H1 (cell line): Measurements from ENCODE around the gene TMEM86B. TPM values are rescaled to one million over a fixed set of nuclear protein-coding genes. Genes with fewer than 3 reads are reported as not detected.

Experiments used
- CBX5 ChIP-seq: fragments of 300-800, 300-1000 bp; sonication (generic); IDR thresholded peaks from 2 replicates; pipeline ENCODE4 v1.7.1; 2016; ENCODE audit warnings: antibody characterized with exemption, low read length, low read depth
- CEBPB ChIP-seq: IDR thresholded peaks from 2 replicates; pipeline ENCODE4 v1.6.1; 2012; ENCODE audit warnings: low read depth, low read length
- CHD1 ChIP-seq: IDR thresholded peaks from 2 replicates; pipeline ENCODE4 v1.6.1; 2012; ENCODE audit warnings: low read depth, low read length, improper control_type of control experiment
- CREB1 ChIP-seq: IDR thresholded peaks from 2 replicates; pipeline ENCODE4 v1.6.1; 2012; ENCODE audit warnings: inconsistent platforms
- EGR1 ChIP-seq: IDR thresholded peaks from 2 replicates; pipeline ENCODE4 v1.6.1; 2011; ENCODE audit warnings: low read depth, low read length, borderline replicate concordance
- EP300 ChIP-seq, 2 experiments: IDR thresholded peaks; 1 replicate in 1 of 2; 2 replicates in 1 of 2; pipeline ENCODE4 v1.6.1; 2011 to 2012; ENCODE audit warnings: low read depth in 2 of 2, low read length in 2 of 2, mild to moderate bottlenecking in 2 of 2, borderline replicate concordance in 1 of 2, inconsistent platforms in 1 of 2, moderate library complexity in 1 of 2
- GABPA ChIP-seq: IDR thresholded peaks from 2 replicates; pipeline ENCODE4 v1.6.1; 2011; ENCODE audit warnings: mild to moderate bottlenecking, low read length, moderate library complexity, borderline replicate concordance; ENCODE audit not compliant: insufficient read depth
- KDM4A ChIP-seq: IDR thresholded peaks from one replicate; pipeline ENCODE4 v1.7.1; 2012; ENCODE audit warnings: low read depth, mild to moderate bottlenecking, moderate library complexity, low read length, inconsistent platforms; ENCODE audit not compliant: severe bottlenecking
- KDM5A ChIP-seq: fragments of 200-600 bp; IDR thresholded peaks from 2 replicates; pipeline ENCODE4 v1.7.1; 2012; ENCODE audit warnings: mild to moderate bottlenecking, low read length, inconsistent platforms, mixed read lengths
- NRF1 ChIP-seq: IDR thresholded peaks from 2 replicates; pipeline ENCODE4 v1.6.1; 2011; ENCODE audit warnings: mild to moderate bottlenecking, low read depth, low read length, improper control_type of control experiment
- PHF8 ChIP-seq: fragments of 200-600 bp; sonication (generic); conservative IDR thresholded peaks from 2 replicates; pipeline ENCODE4 v1.7.1; 2012; ENCODE audit warnings: low read depth, mild to moderate bottlenecking, inconsistent platforms, low read length, moderate library complexity
- POLR2AphosphoS5 ChIP-seq: IDR thresholded peaks from 2 replicates; pipeline ENCODE4 v1.6.1; 2011; ENCODE audit warnings: low read depth, low read length
- POU5F1 ChIP-seq: IDR thresholded peaks from 2 replicates; pipeline ENCODE4 v1.6.1; 2011; ENCODE audit warnings: low read depth, mild to moderate bottlenecking, low read length, moderate library complexity
- RBBP5 ChIP-seq: IDR thresholded peaks from 2 replicates; pipeline ENCODE4 v1.7.1; 2012; ENCODE audit warnings: low read depth, mild to moderate bottlenecking, inconsistent platforms, low read length, moderate library complexity, borderline replicate concordance
- RNF2 ChIP-seq: fragments of 200-900, 300-1000 bp; sonication (generic); IDR thresholded peaks from 2 replicates; pipeline ENCODE4 v1.7.1; 2016; ENCODE audit warnings: borderline replicate concordance, low read depth, mild to moderate bottlenecking, antibody characterized with exemption, low read length; ENCODE audit not compliant: poor library complexity, severe bottlenecking; ENCODE audit errors: missing control alignments
- RXRA ChIP-seq: IDR thresholded peaks from 2 replicates; pipeline ENCODE4 v1.6.1; 2011; ENCODE audit warnings: low read depth, mild to moderate bottlenecking, low read length, moderate library complexity; ENCODE audit not compliant: insufficient read depth
- SIRT6 ChIP-seq: IDR thresholded peaks from one replicate; pipeline ENCODE4 v1.7.1; 2012; ENCODE audit warnings: low read length, inconsistent platforms
- TAF7 ChIP-seq: optimal IDR thresholded peaks from 2 replicates; pipeline ENCODE3; 2011; ENCODE audit warnings: low read depth, mild to moderate bottlenecking, inconsistent platforms, low read length, moderate library complexity, borderline replicate concordance
- polyA plus RNA-seq, 7 experiments: library from polyadenylated mRNA; depleted of rRNA in 3 of 7; stranded (reverse) in 5 of 7; unstranded in 2 of 7; fragments of >200 nt in 5 of 7; fragments of 200-250 nt in 2 of 7; gene quantifications; 1 replicate in 5 of 7; 2 replicates in 1 of 7; 4 replicates in 1 of 7; pipeline versions ENCODE4 v1.2.1 to v1.2.3, GENCODE V29; 2011 to 2013; ENCODE audit warnings: missing spikeins in 2 of 7, mixed read lengths in 2 of 7
- total RNA-seq: library from RNA; stranded (reverse); fragmentation: NEBNext Ultra II Directional; extraction: Animal tissue kit (Norgen Biotek cat#: 25700); gene quantifications from 2 replicates; pipeline ENCODE4 v1.2.1, GENCODE V29; 2021
- TF ChIP-seq, protein P1 (sequence below): IDR thresholded peaks from 2 replicates; pipeline ENCODE4 v1.6.1; 2012; ENCODE audit warnings: low read length, inconsistent platforms
- TF ChIP-seq, protein P2 (sequence below): IDR thresholded peaks from 2 replicates; pipeline ENCODE4 v1.6.1; 2011; ENCODE audit warnings: low read depth, mild to moderate bottlenecking, low read length; ENCODE audit not compliant: insufficient read depth
- TF ChIP-seq, protein P3 (sequence below): IDR thresholded peaks from 2 replicates; pipeline ENCODE4 v1.6.1; 2012; ENCODE audit warnings: inconsistent platforms

The TMEM86B gene
- total and polyA plus RNA-seq, 2 of the 8 experiments (the other 6 are each of a cell fraction or from before 2014, with no cell fraction given): 2.0 to 2.9 TPM

DNA sequence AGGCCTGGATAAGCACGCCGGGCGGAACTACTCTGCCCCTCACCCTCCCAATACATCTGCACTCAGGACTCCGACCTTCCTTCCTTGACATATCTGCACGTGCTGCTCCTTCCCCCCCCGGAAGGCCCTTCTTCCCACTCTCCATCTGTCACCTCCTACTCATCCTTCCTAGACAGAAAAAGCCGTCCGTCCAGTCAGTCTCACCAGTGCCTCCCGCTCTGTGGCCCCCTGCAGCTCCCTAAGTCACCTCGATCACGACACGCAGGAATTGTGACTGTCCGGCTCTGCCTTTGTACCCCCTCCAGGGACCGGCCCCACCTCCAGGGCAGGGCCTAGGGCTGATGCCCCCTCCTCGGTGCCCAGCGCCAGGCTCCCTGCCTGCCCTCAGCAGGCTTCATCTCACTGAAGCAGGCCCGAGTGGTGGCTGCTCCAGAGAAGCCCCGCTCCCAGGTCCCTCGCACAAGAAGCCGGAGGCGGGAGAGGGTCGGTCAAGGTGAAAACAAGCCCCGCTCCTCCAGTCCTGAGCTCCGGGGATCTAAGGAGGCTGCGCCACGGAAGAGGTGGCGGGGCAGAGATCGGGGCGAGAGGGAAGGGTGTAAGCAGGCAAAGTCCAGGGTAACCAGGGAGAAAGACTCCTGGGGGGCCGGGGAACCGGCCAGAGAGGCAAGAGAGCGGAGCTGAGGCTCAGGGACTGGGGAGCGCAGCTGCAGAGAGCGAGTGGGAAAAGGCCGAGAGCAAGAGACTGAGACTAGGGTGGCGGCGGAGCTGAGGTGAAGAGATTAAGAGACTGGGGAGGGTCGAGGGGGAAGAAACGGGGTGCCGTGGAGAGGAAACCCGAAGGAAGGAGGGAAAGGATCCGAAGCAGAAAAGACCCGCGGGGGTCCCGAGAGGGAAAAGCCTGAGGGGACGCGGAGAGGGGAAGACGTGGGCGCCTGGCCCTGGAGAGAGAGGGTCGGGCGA, 29.2 kb upstream of the TMEM86B start (continued):
- TF ChIP-seq, protein P1, sequence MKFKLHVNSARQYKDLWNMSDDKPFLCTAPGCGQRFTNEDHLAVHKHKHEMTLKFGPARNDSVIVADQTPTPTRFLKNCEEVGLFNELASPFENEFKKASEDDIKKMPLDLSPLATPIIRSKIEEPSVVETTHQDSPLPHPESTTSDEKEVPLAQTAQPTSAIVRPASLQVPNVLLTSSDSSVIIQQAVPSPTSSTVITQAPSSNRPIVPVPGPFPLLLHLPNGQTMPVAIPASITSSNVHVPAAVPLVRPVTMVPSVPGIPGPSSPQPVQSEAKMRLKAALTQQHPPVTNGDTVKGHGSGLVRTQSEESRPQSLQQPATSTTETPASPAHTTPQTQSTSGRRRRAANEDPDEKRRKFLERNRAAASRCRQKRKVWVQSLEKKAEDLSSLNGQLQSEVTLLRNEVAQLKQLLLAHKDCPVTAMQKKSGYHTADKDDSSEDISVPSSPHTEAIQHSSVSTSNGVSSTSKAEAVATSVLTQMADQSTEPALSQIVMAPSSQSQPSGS: no peak
- TF ChIP-seq KDM5A: no peak
- no peak for TF ChIP-seq CEBPB
- TF ChIP-seq POU5F1: no peak
- TF ChIP-seq TAF7: no peak
- no peak for TF ChIP-seq EGR1
- no peak for TF ChIP-seq EP300 (IDR thresholded peaks at IDR 0.05; ENCODE audit: borderline replicate concordance in 1 of 2, low read depth in 2 of 2, low read length in 2 of 2)
- TF ChIP-seq RBBP5: no peak
- no peak for TF ChIP-seq SIRT6
- no peak for TF ChIP-seq CREB1
- TF ChIP-seq, protein P2, sequence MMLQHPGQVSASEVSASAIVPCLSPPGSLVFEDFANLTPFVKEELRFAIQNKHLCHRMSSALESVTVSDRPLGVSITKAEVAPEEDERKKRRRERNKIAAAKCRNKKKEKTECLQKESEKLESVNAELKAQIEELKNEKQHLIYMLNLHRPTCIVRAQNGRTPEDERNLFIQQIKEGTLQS: no peak
- TF ChIP-seq KDM4A: peak; percentile 23
- TF ChIP-seq GABPA: no peak
- TF ChIP-seq, protein P3, sequence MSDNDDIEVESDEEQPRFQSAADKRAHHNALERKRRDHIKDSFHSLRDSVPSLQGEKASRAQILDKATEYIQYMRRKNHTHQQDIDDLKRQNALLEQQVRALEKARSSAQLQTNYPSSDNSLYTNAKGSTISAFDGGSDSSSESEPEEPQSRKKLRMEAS: peak; percentile 40; the same call in 1 of the 2 replicates
- no peak for TF ChIP-seq RNF2
- no peak for TF ChIP-seq POLR2AphosphoS5
- no peak for TF ChIP-seq CBX5
- TF ChIP-seq CHD1: no peak
- no peak for TF ChIP-seq RXRA
- TF ChIP-seq PHF8: no peak
- TF ChIP-seq NRF1: no peak
